Measurements from ENCODE around the gene RAD18.
A peak's percentile ranks its signal among the peaks of the same experiment; 100 is the strongest.

RAD18 gene

GRCh38 chr3:8842293-8842692 lies 121.0 kb downstream of the RAD18 start:
- TF ChIP-seq CEBPB (IDR thresholded peaks at IDR 0.05) (peak; percentile 72), TEAD4 (IDR thresholded peaks at IDR 0.05) (peak; percentile 57), TAF1 (IDR thresholded peaks at IDR 0.05; ENCODE audit: low read depth) (no peak), EP300 (IDR thresholded peaks at IDR 0.05; ENCODE audit: borderline replicate concordance) (peak; percentile 70; the same call in 1 of the 2 replicates), CREB1 (IDR thresholded peaks at IDR 0.05; ENCODE audit: low read depth) (no peak), YY1 (IDR thresholded peaks at IDR 0.05; ENCODE audit: low read depth) (no peak), REST (IDR thresholded peaks at IDR 0.05; ENCODE audit: low read depth) (no peak), TCF12 (IDR thresholded peaks at IDR 0.05; ENCODE audit: low read depth) (peak; percentile 55), NFIC (IDR thresholded peaks at IDR 0.05) (peak; percentile 74), ZBTB7A (IDR thresholded peaks at IDR 0.05; ENCODE audit: low read depth) (no peak), FOXM1 (IDR thresholded peaks at IDR 0.05; ENCODE audit: borderline replicate concordance, low read depth) (peak; percentile 41; the same call in 1 of the 2 replicates)

DNA sequence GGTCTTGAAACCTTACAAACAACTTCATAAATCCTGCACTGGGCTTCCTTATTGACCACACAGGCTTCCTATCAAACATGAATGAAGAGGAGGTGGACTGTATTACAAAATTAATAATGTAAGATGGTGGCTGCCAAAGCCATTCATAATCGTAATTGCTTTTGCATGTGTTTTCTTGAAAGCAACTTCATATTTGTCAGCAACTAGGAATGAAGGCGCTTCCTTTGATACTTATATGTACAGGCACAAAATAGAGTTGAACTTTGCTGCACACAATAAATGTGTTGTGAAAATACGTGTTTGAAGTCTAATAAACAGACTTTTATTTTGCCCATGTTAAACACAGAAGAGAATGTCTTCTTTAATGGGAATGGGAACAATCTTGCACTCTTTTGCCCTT lies 121.8 kb downstream of the RAD18 start:
- TF ChIP-seq CREB1 (IDR thresholded peaks at IDR 0.05; ENCODE audit: low read depth) (no peak), TCF12 (IDR thresholded peaks at IDR 0.05; ENCODE audit: low read depth) (no peak), USF1 (IDR thresholded peaks at IDR 0.05) (no peak), ZBTB7A (IDR thresholded peaks at IDR 0.05; ENCODE audit: low read depth) (no peak), EP300 (IDR thresholded peaks at IDR 0.05; ENCODE audit: borderline replicate concordance) (no peak), TAF1 (IDR thresholded peaks at IDR 0.05; ENCODE audit: low read depth) (no peak), REST (IDR thresholded peaks at IDR 0.05; ENCODE audit: low read depth) (no peak), RAD21 (IDR thresholded peaks at IDR 0.05; ENCODE audit: low read depth) (no peak), NFIC (IDR thresholded peaks at IDR 0.05) (no peak), EGR1 (IDR thresholded peaks at IDR 0.05) (no peak), YY1 (IDR thresholded peaks at IDR 0.05; ENCODE audit: low read depth) (no peak), TEAD4 (IDR thresholded peaks at IDR 0.05) (no peak), CEBPB (IDR thresholded peaks at IDR 0.05) (no peak), FOXM1 (IDR thresholded peaks at IDR 0.05; ENCODE audit: borderline replicate concordance, low read depth) (no peak)
- TF ChIP-seq, protein P1, sequence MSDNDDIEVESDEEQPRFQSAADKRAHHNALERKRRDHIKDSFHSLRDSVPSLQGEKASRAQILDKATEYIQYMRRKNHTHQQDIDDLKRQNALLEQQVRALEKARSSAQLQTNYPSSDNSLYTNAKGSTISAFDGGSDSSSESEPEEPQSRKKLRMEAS (IDR thresholded peaks at IDR 0.05): no peak

GRCh38 chr3:8840556-8840955 lies 122.7 kb downstream of the RAD18 start:
- TF ChIP-seq FOXM1 (IDR thresholded peaks at IDR 0.05; ENCODE audit: borderline replicate concordance, low read depth): no peak
- TF ChIP-seq CEBPB (IDR thresholded peaks at IDR 0.05): no peak
- TF ChIP-seq EP300 (IDR thresholded peaks at IDR 0.05; ENCODE audit: borderline replicate concordance): no peak
- no peak for TF ChIP-seq NFIC (IDR thresholded peaks at IDR 0.05)
- peak; percentile 86 for TF ChIP-seq USF1 (IDR thresholded peaks at IDR 0.05)
- peak; percentile 44; the same call in 1 of the 2 replicates for TF ChIP-seq CREB1 (IDR thresholded peaks at IDR 0.05; ENCODE audit: low read depth)
- TF ChIP-seq YY1 (IDR thresholded peaks at IDR 0.05; ENCODE audit: low read depth): no peak
- TF ChIP-seq TCF12 (IDR thresholded peaks at IDR 0.05; ENCODE audit: low read depth): no peak
- TF ChIP-seq TAF1 (IDR thresholded peaks at IDR 0.05; ENCODE audit: low read depth): no peak
- TF ChIP-seq, protein P1 (IDR thresholded peaks at IDR 0.05): 0 out of 2 replicates have a peak, but pooled peaks have one; percentile 26
- no peak for TF ChIP-seq REST (IDR thresholded peaks at IDR 0.05; ENCODE audit: low read depth)
- TF ChIP-seq TEAD4 (IDR thresholded peaks at IDR 0.05): peak; percentile 64

DNA sequence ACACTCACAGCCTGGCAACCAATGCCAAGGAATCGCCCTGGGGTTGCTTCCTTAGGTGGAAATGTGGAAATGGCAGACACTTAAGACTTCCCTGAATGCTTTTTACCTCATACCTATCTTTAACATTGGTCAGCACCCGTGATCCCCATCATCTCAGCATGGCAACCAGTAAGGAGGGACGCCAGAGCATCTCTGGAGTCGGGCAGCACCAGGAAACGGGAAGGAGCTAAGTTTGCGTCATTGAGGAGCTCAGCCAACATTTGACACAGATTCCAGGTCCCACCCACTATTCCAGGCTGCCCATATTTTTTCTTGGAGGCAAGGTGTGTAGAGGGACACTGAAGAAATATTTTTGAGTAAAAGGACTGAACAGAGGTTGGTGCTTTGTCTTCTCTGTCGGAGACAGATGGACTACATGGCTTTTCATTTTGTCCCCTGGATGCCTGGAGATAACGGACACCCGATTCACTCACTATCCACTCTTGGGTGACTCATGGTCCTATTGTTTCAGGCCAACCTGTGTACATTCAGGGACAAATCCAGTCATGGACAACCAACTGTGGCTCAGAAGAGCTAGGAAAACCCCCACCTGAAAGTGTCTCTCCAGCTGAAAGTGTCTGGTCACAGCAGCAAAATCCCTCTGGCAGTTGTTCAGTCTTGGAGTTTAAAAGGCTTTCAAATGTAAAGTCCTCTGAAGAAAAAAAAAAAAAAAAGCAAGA lies 123.5 kb downstream of the RAD18 start:
- TF ChIP-seq TEAD4 (IDR thresholded peaks at IDR 0.05): no peak
- TF ChIP-seq EGR1 (IDR thresholded peaks at IDR 0.05): no peak
- no peak for TF ChIP-seq TAF1 (IDR thresholded peaks at IDR 0.05; ENCODE audit: low read depth)
- no peak for TF ChIP-seq CREB1 (IDR thresholded peaks at IDR 0.05; ENCODE audit: low read depth)
- TF ChIP-seq RAD21 (IDR thresholded peaks at IDR 0.05; ENCODE audit: low read depth): no peak
- TF ChIP-seq, protein P1 (IDR thresholded peaks at IDR 0.05): no peak
- no peak for TF ChIP-seq REST (IDR thresholded peaks at IDR 0.05; ENCODE audit: low read depth)
- TF ChIP-seq NFIC (IDR thresholded peaks at IDR 0.05): no peak
- no peak for TF ChIP-seq CEBPB (IDR thresholded peaks at IDR 0.05)
